Measurements from ENCODE around the gene IER5. TPM values are rescaled to one million over a fixed set of nuclear protein-coding genes. Genes with fewer than 3 reads are reported as not detected.

IER5 gene
- total and polyA plus RNA-seq, 2 of the 13 experiments (the other 11 are each of a cell fraction or from before 2014, with no cell fraction given), result 2.5 to 3.5 TPM

DNA sequence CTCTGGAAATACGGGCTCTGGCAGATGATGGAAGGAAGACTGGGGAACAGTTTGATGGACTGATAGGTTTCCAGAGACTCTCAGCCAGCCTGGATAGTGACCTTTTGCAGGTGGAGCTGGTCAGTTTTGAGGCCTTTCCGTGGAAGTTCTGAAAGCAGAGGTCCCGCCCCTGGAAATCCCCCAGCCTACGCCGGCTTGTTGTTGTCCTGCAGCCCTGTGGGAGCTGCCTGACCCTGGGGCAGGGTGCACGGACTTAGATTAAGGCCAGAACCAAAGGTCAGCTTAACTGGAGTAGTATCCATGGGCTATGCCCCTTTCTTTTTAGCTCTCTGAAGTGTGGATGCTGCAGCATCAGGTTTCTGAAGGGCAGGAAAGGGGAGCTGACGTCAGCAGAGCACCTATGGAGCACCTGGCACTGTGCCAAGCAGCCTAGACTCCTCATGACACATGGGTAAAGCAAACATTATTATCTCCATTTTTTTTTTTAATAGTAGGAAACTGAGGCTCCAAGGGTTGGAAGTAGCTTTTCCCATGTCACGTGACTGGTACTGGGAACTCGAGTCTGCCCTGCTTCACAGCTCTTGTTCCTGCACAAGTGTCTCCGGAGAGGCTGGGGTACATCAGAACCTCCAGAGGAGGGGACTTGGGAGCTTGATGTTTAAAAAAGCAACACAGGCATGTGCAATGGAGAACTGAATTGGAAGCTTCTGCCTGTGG, 38.5 kb downstream of the IER5 start (continued):
- TF ChIP-seq PAWR (CRISPR knock-in tag; IDR thresholded peaks at IDR 0.05; ENCODE audit: borderline replicate concordance) (no peak), SMAD3 (CRISPR knock-in tag; IDR thresholded peaks at IDR 0.05) (no peak), SMARCC2 (IDR thresholded peaks at IDR 0.05) (no peak), HDAC2 (CRISPR knock-in tag; IDR thresholded peaks at IDR 0.05) (0 out of 2 replicates have a peak, but pooled peaks have one; percentile 29), ZNF713 (CRISPR knock-in tag; IDR thresholded peaks at IDR 0.05) (no peak), SOX5 (CRISPR knock-in tag; IDR thresholded peaks at IDR 0.05; ENCODE audit: borderline replicate concordance) (no peak), ZHX1 (CRISPR knock-in tag; IDR thresholded peaks at IDR 0.05; ENCODE audit: low read depth) (no peak), KLF9 (CRISPR knock-in tag; IDR thresholded peaks at IDR 0.05; ENCODE audit: low read depth) (no peak), ZSCAN30 (CRISPR knock-in tag; IDR thresholded peaks at IDR 0.05) (no peak), LBX2 (CRISPR knock-in tag; IDR thresholded peaks at IDR 0.05; ENCODE audit: borderline replicate concordance) (no peak), POGZ (CRISPR knock-in tag; IDR thresholded peaks at IDR 0.05) (peak; percentile 46; the same call in 1 of the 2 replicates), ZBTB3 (CRISPR knock-in tag; IDR thresholded peaks at IDR 0.05; ENCODE audit: borderline replicate concordance, low read depth) (no peak), NFKBIZ (CRISPR knock-in tag; IDR thresholded peaks at IDR 0.05) (no peak), ZNF138 (CRISPR knock-in tag; IDR thresholded peaks at IDR 0.05; ENCODE audit: low read depth) (no peak), ZFX (CRISPR knock-in tag; IDR thresholded peaks at IDR 0.05; ENCODE audit: low read depth) (peak; percentile 27; the same call in 1 of the 2 replicates), MYC (CRISPR knock-in tag; IDR thresholded peaks at IDR 0.05; ENCODE audit: borderline replicate concordance) (no peak), ZNF747 (CRISPR knock-in tag; IDR thresholded peaks at IDR 0.05; ENCODE audit: borderline replicate concordance) (no peak)
- TF ChIP-seq, protein P1, sequence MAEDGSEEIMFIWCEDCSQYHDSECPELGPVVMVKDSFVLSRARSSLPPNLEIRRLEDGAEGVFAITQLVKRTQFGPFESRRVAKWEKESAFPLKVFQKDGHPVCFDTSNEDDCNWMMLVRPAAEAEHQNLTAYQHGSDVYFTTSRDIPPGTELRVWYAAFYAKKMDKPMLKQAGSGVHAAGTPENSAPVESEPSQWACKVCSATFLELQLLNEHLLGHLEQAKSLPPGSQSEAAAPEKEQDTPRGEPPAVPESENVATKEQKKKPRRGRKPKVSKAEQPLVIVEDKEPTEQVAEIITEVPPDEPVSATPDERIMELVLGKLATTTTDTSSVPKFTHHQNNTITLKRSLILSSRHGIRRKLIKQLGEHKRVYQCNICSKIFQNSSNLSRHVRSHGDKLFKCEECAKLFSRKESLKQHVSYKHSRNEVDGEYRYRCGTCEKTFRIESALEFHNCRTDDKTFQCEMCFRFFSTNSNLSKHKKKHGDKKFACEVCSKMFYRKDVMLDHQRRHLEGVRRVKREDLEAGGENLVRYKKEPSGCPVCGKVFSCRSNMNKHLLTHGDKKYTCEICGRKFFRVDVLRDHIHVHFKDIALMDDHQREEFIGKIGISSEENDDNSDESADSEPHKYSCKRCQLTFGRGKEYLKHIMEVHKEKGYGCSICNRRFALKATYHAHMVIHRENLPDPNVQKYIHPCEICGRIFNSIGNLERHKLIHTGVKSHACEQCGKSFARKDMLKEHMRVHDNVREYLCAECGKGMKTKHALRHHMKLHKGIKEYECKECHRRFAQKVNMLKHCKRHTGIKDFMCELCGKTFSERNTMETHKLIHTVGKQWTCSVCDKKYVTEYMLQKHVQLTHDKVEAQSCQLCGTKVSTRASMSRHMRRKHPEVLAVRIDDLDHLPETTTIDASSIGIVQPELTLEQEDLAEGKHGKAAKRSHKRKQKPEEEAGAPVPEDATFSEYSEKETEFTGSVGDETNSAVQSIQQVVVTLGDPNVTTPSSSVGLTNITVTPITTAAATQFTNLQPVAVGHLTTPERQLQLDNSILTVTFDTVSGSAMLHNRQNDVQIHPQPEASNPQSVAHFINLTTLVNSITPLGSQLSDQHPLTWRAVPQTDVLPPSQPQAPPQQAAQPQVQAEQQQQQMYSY (CRISPR knock-in tag; IDR thresholded peaks at IDR 0.05), result no peak
- TF ChIP-seq, protein P2, sequence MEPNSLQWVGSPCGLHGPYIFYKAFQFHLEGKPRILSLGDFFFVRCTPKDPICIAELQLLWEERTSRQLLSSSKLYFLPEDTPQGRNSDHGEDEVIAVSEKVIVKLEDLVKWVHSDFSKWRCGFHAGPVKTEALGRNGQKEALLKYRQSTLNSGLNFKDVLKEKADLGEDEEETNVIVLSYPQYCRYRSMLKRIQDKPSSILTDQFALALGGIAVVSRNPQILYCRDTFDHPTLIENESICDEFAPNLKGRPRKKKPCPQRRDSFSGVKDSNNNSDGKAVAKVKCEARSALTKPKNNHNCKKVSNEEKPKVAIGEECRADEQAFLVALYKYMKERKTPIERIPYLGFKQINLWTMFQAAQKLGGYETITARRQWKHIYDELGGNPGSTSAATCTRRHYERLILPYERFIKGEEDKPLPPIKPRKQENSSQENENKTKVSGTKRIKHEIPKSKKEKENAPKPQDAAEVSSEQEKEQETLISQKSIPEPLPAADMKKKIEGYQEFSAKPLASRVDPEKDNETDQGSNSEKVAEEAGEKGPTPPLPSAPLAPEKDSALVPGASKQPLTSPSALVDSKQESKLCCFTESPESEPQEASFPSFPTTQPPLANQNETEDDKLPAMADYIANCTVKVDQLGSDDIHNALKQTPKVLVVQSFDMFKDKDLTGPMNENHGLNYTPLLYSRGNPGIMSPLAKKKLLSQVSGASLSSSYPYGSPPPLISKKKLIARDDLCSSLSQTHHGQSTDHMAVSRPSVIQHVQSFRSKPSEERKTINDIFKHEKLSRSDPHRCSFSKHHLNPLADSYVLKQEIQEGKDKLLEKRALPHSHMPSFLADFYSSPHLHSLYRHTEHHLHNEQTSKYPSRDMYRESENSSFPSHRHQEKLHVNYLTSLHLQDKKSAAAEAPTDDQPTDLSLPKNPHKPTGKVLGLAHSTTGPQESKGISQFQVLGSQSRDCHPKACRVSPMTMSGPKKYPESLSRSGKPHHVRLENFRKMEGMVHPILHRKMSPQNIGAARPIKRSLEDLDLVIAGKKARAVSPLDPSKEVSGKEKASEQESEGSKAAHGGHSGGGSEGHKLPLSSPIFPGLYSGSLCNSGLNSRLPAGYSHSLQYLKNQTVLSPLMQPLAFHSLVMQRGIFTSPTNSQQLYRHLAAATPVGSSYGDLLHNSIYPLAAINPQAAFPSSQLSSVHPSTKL (CRISPR knock-in tag; IDR thresholded peaks at IDR 0.05), result 0 out of 2 replicates have a peak, but pooled peaks have one; percentile 27
